H1 (cell line): Measurements from ENCODE around the gene TECTB.

Source experiments
- KDM1A ChIP-seq: fragments of 200-600, 300-600 bp; sonication (generic); IDR thresholded peaks from 2 replicates; pipeline ENCODE4 v1.7.1; 2016; ENCODE audit warnings: mild to moderate bottlenecking, low read length, borderline replicate concordance
- TF ChIP-seq, protein P1 (sequence below), 3 experiments: IDR thresholded peaks; 1 replicate in 2 of 3; 2 replicates in 1 of 3; pipeline versions ENCODE4 v1.5.1 to v1.6.1; 2011; ENCODE audit warnings: low read length in 3 of 3, mild to moderate bottlenecking in 3 of 3, inconsistent platforms in 2 of 3, low read depth in 1 of 3, moderate library complexity in 1 of 3; ENCODE audit not compliant: insufficient read depth in 1 of 3; ENCODE audit errors: control extremely low read depth in 1 of 3

DNA sequence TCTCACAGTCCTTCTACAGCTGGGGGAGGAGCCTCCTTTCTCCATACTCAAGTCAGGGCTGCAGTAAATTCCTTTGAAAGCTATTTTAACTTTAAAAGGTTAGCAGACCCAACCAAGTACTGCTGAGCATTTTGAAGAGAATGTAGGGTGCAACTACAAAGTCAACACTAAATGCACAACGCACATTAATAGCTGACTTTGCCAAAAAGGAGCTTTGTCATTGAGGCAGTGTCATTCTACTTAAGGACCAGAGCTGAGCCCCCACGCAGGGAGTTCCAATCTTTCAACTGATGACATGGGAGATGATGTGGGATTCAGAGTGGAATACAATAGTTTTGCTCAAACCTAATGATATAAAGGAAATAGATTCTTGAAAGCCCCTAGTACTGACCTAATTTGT, 20.3 kb downstream of the TECTB start:
- TF ChIP-seq, protein P1, sequence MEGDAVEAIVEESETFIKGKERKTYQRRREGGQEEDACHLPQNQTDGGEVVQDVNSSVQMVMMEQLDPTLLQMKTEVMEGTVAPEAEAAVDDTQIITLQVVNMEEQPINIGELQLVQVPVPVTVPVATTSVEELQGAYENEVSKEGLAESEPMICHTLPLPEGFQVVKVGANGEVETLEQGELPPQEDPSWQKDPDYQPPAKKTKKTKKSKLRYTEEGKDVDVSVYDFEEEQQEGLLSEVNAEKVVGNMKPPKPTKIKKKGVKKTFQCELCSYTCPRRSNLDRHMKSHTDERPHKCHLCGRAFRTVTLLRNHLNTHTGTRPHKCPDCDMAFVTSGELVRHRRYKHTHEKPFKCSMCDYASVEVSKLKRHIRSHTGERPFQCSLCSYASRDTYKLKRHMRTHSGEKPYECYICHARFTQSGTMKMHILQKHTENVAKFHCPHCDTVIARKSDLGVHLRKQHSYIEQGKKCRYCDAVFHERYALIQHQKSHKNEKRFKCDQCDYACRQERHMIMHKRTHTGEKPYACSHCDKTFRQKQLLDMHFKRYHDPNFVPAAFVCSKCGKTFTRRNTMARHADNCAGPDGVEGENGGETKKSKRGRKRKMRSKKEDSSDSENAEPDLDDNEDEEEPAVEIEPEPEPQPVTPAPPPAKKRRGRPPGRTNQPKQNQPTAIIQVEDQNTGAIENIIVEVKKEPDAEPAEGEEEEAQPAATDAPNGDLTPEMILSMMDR (IDR thresholded peaks at IDR 0.05; ENCODE audit: control extremely low read depth in 1 of 3, insufficient read depth in 1 of 3, low read depth in 1 of 3, low read length in 3 of 3): no peak
- TF ChIP-seq KDM1A: no peak
